Astrocyte (in vitro differentiated cells and primary cell): ENCODE data around the gene AURKAIP1. TPM values are rescaled to one million over a fixed set of nuclear protein-coding genes. Genes with fewer than 3 reads are reported as not detected.

ENCODE experiments used
- DNase-seq: peaks from one replicate; pipeline ENCODE4 v3.0.0-alpha.2; 2010; ENCODE audit warnings: low read depth
- FAIRE-seq: peaks from 2 replicates; lab custom pipeline; 2011; peaks lifted over from hg19 to GRCh38; lab: Jason Lieb, UNC
- H2AFZ ChIP-seq: 2 replicates; pipeline ENCODE4 v1.6.0; 2012; ENCODE audit warnings: low read depth, low read length, inconsistent platforms
- H3K27ac ChIP-seq: 2 replicates; pipeline ENCODE4 v1.5.1; 2011; ENCODE audit warnings: low read depth, low read length, inconsistent platforms
- H3K27me3 ChIP-seq: 2 replicates; pipeline ENCODE4 v1.6.0; 2011; ENCODE audit warnings: low read length, inconsistent platforms; ENCODE audit not compliant: insufficient read depth
- H3K36me3 ChIP-seq: 2 replicates; pipeline ENCODE4 v1.5.1; 2011; ENCODE audit warnings: low read length, inconsistent platforms; ENCODE audit not compliant: insufficient read depth
- H3K4me1 ChIP-seq: 2 replicates; pipeline ENCODE4 v1.5.1; 2011; ENCODE audit warnings: low read length, inconsistent platforms; ENCODE audit not compliant: insufficient read depth
- H3K4me2 ChIP-seq: 2 replicates; pipeline ENCODE4 v1.6.0; 2012; ENCODE audit warnings: low read length, inconsistent platforms
- H3K4me3 ChIP-seq: 2 replicates; pipeline ENCODE4 v1.5.1; 2011; ENCODE audit warnings: low read depth, mild to moderate bottlenecking, low read length, inconsistent platforms; ENCODE audit not compliant: insufficient read depth
- H3K79me2 ChIP-seq: 2 replicates; pipeline ENCODE4 v1.6.0; 2012; ENCODE audit warnings: mild to moderate bottlenecking, low read length, inconsistent platforms; ENCODE audit not compliant: insufficient read depth
- H3K9ac ChIP-seq: 2 replicates; pipeline ENCODE4 v1.6.0; 2012; ENCODE audit warnings: mild to moderate bottlenecking, low read length, inconsistent platforms
- H3K9me3 ChIP-seq: 2 replicates; pipeline ENCODE4 v1.5.1; 2012; ENCODE audit warnings: low read depth, mild to moderate bottlenecking, low read length, inconsistent platforms; ENCODE audit not compliant: insufficient read depth
- H4K20me1 ChIP-seq: 2 replicates; pipeline ENCODE4 v1.6.0; 2012; ENCODE audit warnings: low read length, inconsistent platforms; ENCODE audit not compliant: insufficient read depth
- H3K27ac Mint-ChIP-seq: one replicate; pipeline ENCODE4 v1.8.0; 2021; ENCODE audit warnings: mild to moderate bottlenecking, mixed read lengths; ENCODE audit not compliant: unreplicated experiment
- H3K27me3 Mint-ChIP-seq: one replicate; pipeline ENCODE4 v1.8.0; 2021; ENCODE audit warnings: low read depth, mixed read lengths; ENCODE audit not compliant: unreplicated experiment
- H3K36me3 Mint-ChIP-seq: one replicate; pipeline ENCODE4 v1.8.0; 2021; ENCODE audit warnings: low read depth, mixed read lengths; ENCODE audit not compliant: unreplicated experiment
- H3K4me1 Mint-ChIP-seq: one replicate; pipeline ENCODE4 v1.8.0; 2021; ENCODE audit warnings: low read depth, mixed read lengths; ENCODE audit not compliant: unreplicated experiment
- H3K4me3 Mint-ChIP-seq: one replicate; pipeline ENCODE4 v1.8.0; 2021; ENCODE audit warnings: mild to moderate bottlenecking, moderate library complexity, mixed read lengths; ENCODE audit not compliant: unreplicated experiment
- H3K9me3 Mint-ChIP-seq: one replicate; pipeline ENCODE4 v1.8.0; 2021; ENCODE audit warnings: mild to moderate bottlenecking, mixed read lengths; ENCODE audit not compliant: unreplicated experiment
- CTCF ChIP-seq: IDR thresholded peaks from 2 replicates; pipeline ENCODE4 v1.5.1; 2011; ENCODE audit warnings: low read depth, mild to moderate bottlenecking, inconsistent platforms, low read length, moderate library complexity; ENCODE audit not compliant: insufficient read depth
- EZH2 ChIP-seq: IDR thresholded peaks from 2 replicates; pipeline ENCODE4 v1.6.1; 2012; ENCODE audit warnings: mild to moderate bottlenecking, low read length, inconsistent platforms; ENCODE audit not compliant: insufficient read depth
- total RNA-seq: library from RNA; stranded (reverse); gene quantifications from 2 replicates; pipeline ENCODE4 v1.2.1, GENCODE V29; 2021

Gene AURKAIP1
- total RNA-seq, 1 donor from 2014 or later, result 135 TPM

DNA sequence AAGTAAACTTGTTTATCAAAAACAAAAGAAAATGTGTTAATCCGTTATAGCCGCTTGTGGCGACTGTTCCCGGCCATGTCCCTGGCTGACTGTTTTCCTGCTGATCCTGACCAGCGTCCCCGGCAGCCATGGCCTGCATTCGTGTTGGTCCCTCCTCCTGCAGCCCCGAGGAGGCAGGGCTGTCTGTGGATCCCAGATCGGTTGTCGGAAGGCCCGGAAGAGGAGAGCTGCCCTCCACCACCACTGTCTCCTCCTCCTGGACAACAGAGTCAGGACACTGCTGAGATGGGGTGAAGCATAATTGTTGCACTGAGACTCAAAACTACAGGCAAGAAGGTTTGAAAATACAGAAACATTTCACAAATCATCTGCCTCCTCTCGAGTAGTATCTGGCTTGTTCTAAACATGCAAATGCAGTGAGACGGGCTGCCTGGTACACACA is 13.0 kb downstream of the AURKAIP1 start:
- Mint-ChIP-seq H3K27ac (peak overlapping the region; percentile 81), H3K36me3 (peaks cover 4% of the 10 kb centered on the region), H3K27me3 (no peaks in the 10 kb centered on the region), H3K9me3 (no peaks in the 10 kb centered on the region), H3K4me3 (peak overlapping the region; percentile 77), H3K4me1 (peaks cover 24% of the 10 kb centered on the region)
- Histone ChIP-seq H3K4me1 (peaks cover 45% of the 10 kb centered on the region), H4K20me1 (peaks cover 9% of the 10 kb centered on the region), H2AFZ (peak overlapping the region; percentile 61), H3K4me3 (no peak overlapping the region), H3K27me3 (no peaks in the 10 kb centered on the region), H3K9me3 (peaks cover 3% of the 10 kb centered on the region), H3K27ac (peak overlapping the region; percentile 96), H3K36me3 (no peaks in the 10 kb centered on the region), H3K79me2 (peaks cover 15% of the 10 kb centered on the region), H3K9ac (peak overlapping the region; percentile 47), H3K4me2 (peak overlapping the region; percentile 97)
- FAIRE-seq (peak; percentile 17), DNase-seq (peak; percentile 78)
- TF ChIP-seq CTCF, result no peak
- no peak for TF ChIP-seq EZH2

- peak overlapping the region; percentile 61 for H2AFZ ChIP-seq
- H3K4me2 ChIP-seq, result peak overlapping the region; percentile 97
- no peaks in the 10 kb centered on the region for H3K36me3 ChIP-seq
- no peak for FAIRE-seq
- Mint-ChIP-seq H3K4me1 (peaks cover 24% of the 10 kb centered on the region), H3K27ac (peak overlapping the region; percentile 81), H3K4me3 (no peak overlapping the region), H3K9me3 (no peaks in the 10 kb centered on the region), H3K36me3 (peaks cover 4% of the 10 kb centered on the region), H3K27me3 (no peaks in the 10 kb centered on the region)
- H3K27ac ChIP-seq, result peak overlapping the region; percentile 96
- no peaks in the 10 kb centered on the region for H3K27me3 ChIP-seq
- no peaks in the 10 kb centered on the region for H3K9me3 ChIP-seq
- peak overlapping the region; percentile 47 for H3K9ac ChIP-seq
- H4K20me1 ChIP-seq, result peaks cover 13% of the 10 kb centered on the region
- H3K4me1 ChIP-seq, result peaks cover 49% of the 10 kb centered on the region
- peaks cover 19% of the 10 kb centered on the region for H3K79me2 ChIP-seq
- no peak overlapping the region for H3K4me3 ChIP-seq
- TF ChIP-seq CTCF, result no peak
- TF ChIP-seq EZH2, result no peak
- no peak for DNase-seq
Measured at GRCh38 chr1:1361233-1361981, 13.6 kb downstream of the AURKAIP1 start.
